ENCODE data around the gene CRAMP1.

The CRAMP1 gene

DNA sequence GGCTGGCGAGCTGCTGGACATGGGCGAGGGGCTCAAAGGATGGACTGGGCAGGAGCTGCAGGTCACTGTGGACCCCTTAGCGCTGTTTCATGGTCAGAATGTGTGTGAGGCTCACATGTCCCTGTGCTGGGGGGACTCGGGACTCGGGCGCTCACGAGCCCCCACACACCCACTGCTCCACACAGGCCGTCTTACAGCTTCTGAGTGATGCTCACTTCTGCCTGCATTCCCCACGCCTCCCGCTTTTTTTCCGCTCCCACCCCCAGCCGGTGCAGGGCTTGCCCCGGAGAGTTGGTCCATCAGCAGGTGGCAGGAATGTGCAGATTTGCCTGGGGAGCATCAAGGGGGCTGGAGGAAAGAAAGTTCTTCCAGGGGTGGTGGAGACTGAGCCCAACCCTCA lies 45.7 kb downstream of the CRAMP1 start:
- no peak for DNase-seq

DNA sequence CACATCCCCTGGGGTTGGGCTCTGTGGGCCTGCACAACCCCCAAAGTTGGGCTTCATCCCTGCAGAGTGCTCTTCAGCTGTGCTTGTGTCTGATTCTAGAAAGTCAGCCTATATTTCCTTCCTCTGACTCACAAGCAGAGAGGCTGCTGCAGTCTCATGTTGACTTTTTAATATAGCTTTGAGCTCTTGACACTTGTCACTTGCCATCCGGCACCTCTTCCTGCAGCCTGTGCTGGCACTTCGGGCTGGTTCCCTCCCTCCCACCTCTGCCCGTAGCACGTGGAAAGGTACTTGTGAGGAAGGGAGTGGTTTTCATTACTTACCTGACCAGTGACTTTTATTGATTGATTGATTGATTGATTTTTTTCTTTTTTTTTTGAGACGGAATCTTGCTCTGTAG lies 46.9 kb downstream of the CRAMP1 start:
- DNase-seq = peak; percentile 28

DNA sequence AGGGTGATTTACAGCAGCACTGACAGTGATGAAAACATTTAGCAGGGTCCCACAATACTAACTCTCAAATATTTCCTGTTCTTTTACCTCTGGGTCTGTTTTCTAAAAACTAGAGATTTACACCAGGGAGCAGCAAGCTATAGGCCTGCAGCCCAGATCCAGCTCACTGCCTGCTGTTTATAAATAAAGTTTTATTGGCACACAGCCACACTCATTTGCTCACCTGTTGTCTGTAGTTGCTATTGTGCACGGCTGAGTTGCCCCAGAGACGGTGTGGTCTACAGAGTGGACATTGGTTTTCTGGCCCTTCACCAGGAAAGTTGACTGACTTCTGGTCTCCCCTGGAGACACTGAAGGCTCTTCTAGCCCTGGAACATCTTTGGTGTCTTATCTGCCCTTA lies 49.7 kb downstream of the CRAMP1 start:
- DNase-seq = no peak

DNA sequence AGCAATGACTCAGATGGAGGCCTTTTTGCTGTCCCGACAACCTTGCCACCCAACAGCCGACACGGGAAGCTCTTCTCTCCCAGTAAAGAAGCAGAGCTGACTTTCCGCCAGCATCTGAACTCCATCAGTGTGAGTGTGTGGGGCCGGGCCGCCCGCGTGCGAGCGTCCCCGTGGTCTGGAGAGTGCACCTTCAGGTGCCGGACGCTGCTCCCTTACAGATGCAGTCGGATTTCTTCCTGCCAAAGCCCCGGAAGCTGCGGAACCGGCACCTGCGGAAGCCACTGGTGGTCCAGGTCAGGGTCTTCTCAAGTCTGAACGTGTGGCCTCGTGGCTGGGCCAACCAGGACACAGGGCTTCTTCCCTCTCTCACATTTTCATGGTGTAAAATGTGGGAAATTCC lies 50.4 kb downstream of the CRAMP1 start:
- no peak for DNase-seq

- DNase-seq = no peak
These were observed 53.7 kb downstream of the CRAMP1 start for GRCh38 chr16:1665829-1666228.

DNA sequence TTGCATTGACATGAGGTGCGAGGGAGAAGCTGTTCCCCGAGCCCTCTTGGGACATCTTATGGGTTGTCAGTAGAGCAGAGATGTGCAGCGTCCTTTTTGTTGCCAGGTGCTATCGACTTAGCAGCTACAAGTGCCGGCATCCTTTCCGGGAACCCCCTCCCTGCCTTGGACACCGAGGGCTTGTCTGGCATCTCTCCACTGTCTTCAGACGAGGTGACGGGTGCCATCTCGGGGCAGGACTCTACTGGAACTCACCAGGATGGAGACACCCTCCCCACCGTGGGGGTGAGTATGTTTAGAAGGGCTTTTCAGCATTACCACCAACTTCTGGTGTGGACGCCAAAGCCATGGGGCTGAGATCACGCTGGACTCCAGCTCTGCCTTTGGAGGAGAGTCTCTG lies 54.2 kb downstream of the CRAMP1 start:
- DNase-seq = no peak

- DNase-seq = no peak
These were observed 55.1 kb downstream of the CRAMP1 start for GRCh38 chr16:1667271-1667670.

- no peak for DNase-seq
These were observed 55.8 kb downstream of the CRAMP1 start for GRCh38 chr16:1667916-1668315.

- DNase-seq = no peak
These were observed 56.6 kb downstream of the CRAMP1 start for GRCh38 chr16:1668612-1669319.

- no peak for DNase-seq
These were observed 57.5 kb downstream of the CRAMP1 start for GRCh38 chr16:1669698-1670097.

DNA sequence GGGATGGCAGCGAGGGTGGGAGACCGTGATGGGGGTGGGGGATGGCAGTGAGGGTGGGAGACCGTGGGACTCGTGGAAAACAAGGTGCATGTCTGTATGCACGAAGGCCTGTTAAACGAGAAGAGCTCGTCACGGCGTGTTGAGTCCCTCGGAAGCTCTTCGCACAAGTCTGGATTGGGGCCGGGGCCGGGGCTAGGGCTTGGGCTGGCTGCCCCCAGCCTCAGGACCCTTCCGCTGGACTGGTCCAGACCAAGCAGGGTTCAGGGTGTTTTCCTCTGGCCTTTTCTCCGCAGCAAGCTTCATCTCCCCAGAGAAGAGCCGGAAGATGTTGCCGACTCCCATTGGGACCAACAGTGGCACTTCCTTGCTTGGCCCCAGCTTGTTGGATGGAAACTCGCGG lies 58.2 kb downstream of the CRAMP1 start:
- no peak for DNase-seq

- no peak for DNase-seq
These were observed 58.7 kb downstream of the CRAMP1 start for GRCh38 chr16:1670866-1671265.

GRCh38 chr16:1673424-1674151 lies 61.4 kb downstream of the CRAMP1 start:
- no peak for DNase-seq

DNA sequence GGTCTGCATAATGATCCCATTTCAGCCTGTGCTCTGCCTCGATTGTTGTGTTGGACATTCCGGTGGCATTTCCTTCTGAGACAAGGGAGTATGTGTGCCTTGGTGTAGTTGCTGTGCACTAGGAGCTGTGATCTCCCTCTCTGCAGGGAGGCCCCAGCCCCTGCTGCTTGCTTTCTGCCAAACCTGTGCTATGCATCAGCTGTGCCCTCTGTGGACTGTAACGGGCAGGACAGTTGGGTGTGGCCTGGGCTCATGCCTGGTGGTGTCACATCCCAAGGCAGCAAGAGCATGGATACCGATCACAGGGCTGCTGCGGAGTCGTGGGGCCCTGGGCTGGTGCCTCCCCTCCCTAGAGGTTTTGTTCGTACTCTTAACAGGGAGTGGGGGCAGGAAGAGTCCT lies 62.1 kb downstream of the CRAMP1 start:
- DNase-seq = no peak

- DNase-seq = no peak
These were observed 62.8 kb downstream of the CRAMP1 start for GRCh38 chr16:1674751-1675664.

DNA sequence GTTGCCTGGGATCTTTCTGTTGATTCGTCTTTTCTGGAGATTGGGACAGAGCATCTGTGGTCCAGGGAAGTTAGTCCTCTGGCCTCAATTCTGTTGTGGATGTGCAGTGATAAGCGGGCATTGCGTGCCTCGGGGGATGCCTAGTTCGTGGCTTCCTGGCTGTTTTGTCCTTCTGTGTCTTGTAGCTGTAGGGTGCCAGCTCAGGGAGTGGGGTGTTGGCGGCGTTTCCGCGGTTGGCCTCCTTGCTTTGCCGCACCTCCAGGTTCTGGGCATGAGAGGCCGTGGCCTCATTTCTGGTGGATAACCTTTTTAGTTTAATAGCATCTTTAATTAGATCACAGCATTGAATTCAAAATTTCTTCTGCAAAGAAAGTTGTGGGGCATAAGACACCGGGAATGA lies 64.5 kb downstream of the CRAMP1 start:
- no peak for DNase-seq

DNA sequence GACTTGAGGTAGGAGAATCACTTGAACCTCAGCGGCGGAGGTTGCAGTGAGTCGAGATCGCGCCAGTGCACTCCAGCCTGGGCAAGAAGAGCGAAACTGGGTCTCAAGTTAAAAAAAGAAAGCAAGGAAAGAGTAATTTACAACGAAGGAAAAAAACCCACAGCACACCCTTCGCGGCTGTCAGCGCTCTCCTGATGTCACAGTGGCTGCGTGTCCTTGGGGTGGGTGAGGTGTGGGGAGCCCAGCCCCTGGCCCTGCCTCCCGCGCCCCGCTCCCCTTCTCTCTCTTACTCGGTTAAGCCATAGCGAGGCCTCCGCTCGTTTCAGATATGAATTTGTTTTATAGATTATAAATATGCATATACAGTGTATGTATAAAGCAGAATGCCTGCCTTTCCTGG lies 65.2 kb downstream of the CRAMP1 start:
- no peak for DNase-seq

DNA sequence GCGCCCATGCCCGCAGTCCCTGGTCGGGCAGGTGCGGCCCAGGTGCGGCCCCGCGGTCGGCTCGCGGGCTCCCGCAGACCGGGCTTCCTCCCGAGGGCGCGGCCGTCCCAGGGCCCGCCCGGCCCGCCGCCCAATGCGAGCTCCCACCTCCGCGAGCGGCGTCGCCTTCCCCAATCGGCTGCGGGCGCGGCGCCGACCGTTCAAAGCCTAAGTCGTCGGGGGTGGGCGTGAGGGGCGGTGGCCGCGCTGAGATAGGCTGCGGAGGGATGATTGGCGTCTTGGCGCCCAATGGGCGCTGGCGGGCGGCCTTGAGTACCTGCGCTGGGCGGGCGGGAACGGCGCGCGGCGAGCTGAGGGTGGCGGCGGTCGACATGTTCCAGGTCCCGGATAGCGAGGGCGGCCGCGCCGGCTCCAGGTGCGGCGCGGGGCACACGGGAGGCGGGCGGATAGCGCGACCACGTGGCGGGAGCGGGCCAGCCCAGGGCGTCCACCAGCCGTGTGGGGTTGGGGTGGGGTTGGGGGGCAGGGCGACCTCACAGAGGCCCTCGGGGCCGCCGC lies 65.9 kb downstream of the CRAMP1 start, which contains the start of gene JPT2:
TSS of gene JPT2 (plus strand) at position 338 of the 558 bp plus-strand sequence. CDS start at position 372, 34 bp downstream.
- peak; percentile 97 for DNase-seq

DNA sequence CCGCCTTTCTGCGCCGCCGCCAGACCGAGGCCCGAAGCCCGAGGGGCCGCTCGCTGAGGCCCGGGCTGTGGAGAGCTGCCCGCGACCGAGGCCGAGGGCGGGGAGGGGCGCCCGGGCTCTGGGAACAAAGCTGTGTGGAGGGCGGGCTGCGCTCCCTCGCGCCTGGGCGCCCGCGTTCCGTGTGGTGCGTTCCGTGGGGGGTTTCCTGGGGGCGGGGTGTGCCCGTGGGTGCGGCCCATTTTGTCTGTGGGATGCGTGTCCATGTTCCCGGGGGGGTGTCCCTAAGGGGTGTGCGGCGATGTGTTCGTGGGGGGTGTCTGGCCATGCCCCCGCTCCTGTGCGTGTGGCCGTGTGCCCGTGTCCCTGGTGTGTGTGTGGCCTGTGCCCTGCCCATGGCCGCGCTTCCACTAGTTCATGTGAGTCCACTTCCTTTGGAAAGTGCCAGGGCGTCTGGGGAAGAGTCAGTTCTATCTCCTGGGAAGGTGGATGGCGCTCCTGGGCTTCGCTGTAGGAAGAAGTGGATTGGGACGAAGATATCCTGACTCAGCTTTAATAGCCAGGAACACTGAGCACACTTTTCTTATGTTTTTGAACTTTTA lies 66.4 kb downstream of the CRAMP1 start:
- DNase-seq = peak; percentile 26

DNA sequence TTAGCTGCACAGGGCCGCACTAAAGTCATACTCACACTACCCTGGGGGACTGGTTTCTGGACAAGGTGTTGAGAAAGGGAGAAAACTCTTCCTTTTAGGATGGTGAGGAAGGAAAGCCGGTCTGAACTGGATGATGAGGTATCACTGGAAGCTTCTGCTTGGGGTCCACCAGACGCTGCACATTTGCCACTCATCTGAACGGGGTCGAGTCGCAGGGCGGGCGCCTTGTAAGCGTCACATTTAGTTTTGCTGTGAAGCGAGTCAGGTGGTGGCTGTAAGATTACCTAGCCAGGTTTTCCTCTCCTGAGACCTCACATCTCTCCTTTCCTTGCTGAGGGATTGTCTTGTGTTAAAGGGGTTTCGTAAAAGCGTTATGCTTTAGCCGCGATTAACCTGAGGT lies 68.2 kb downstream of the CRAMP1 start:
- DNase-seq = no peak

- no peak for DNase-seq
These were observed 68.9 kb downstream of the CRAMP1 start for GRCh38 chr16:1681032-1681431.

- DNase-seq = no peak
These were observed 75.5 kb downstream of the CRAMP1 start for GRCh38 chr16:1687427-1688316.
